Astrocyte (in vitro differentiated cells and primary cell): ENCODE data around the gene CMIP.

Experiments used
- EZH2 ChIP-seq: IDR thresholded peaks from 2 replicates; pipeline ENCODE4 v1.6.1; 2012; ENCODE audit warnings: mild to moderate bottlenecking, low read length, inconsistent platforms; ENCODE audit not compliant: insufficient read depth
- TF ChIP-seq, protein P1 (sequence below): IDR thresholded peaks from 2 replicates; pipeline ENCODE4 v1.5.1; 2011; ENCODE audit warnings: low read depth, mild to moderate bottlenecking, inconsistent platforms, low read length, moderate library complexity; ENCODE audit not compliant: insufficient read depth

DNA sequence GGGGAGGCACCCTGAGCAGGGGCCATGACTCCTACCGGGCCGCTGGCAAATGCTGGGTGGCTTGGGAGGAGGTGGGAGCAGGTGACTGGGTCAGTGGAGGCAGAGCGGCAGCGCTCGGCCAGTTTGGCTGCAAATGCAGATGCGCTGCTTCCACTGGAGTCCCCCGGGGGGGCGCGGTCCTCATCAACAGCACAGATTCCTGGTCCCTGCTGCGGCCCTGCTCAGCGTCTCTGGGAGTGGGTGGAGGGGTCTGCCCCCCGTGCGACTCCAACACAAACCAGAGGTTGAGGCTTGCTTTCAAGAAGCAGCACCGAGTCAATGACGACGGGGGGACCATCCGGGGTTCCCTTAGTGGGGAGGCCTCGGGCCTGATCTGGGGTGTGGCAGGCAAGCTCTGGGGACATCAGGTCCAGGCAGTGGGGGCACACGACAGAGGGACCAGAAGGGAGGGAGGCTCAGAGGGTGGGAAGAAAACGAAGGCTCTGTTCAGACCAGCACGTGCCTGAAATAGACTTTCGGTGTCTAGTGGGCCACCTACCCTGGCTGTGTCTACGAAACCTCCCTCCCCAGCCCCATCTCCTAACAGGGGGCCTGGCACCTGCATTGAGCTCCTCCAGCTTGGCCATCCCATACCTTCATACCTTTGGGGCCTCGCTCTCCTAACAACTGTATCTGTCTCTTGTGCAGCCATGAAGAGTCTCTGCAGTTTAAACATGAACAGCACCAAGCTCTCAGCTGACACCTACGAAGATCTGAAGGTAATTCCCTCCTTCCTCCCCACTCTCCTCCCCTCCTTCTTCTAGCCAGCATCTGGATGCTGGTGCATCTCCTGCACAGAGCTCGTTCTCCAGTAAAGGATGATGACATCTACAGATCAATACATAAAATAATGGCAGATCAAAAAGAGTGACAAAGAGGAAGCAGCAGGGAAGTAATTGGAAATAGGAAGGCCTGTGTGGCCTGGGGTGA lies 262.0 kb downstream of the CMIP start:
- TF ChIP-seq, protein P1, sequence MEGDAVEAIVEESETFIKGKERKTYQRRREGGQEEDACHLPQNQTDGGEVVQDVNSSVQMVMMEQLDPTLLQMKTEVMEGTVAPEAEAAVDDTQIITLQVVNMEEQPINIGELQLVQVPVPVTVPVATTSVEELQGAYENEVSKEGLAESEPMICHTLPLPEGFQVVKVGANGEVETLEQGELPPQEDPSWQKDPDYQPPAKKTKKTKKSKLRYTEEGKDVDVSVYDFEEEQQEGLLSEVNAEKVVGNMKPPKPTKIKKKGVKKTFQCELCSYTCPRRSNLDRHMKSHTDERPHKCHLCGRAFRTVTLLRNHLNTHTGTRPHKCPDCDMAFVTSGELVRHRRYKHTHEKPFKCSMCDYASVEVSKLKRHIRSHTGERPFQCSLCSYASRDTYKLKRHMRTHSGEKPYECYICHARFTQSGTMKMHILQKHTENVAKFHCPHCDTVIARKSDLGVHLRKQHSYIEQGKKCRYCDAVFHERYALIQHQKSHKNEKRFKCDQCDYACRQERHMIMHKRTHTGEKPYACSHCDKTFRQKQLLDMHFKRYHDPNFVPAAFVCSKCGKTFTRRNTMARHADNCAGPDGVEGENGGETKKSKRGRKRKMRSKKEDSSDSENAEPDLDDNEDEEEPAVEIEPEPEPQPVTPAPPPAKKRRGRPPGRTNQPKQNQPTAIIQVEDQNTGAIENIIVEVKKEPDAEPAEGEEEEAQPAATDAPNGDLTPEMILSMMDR = no peak
- TF ChIP-seq EZH2 = no peak
